MM.1S (cell line): ENCODE results near the gene FHIP2A.
"Not testable (repeated sequence)": the region's sequence is repeated elsewhere in the genome, so short reads cannot be mapped to it uniquely, and the experiment has no call there.

Experiments used
- CTCF ChIP-seq: fragments of 300-600 bp; sonication (generic); IDR thresholded peaks from 2 replicates; pipeline ENCODE4 v1.5.1; 2016; ENCODE audit warnings: antibody characterized with exemption, low read length, mixed read lengths
- EZH2 ChIP-seq: fragments of 300-600 bp; sonication (generic); optimal IDR thresholded peaks from 2 replicates; pipeline ENCODE3; 2017; ENCODE audit warnings: low read depth, mild to moderate bottlenecking, antibody characterized with exemption, low read length, mixed read lengths
- EZH2phosphoT487 ChIP-seq: fragments of 300-600 bp; sonication (generic); IDR thresholded peaks from 2 replicates; pipeline ENCODE4 v1.6.1; 2018; ENCODE audit warnings: antibody characterized with exemption, low read length

- TF ChIP-seq CTCF, EZH2phosphoT487, EZH2: not testable (repeated sequence)
Observed at GRCh38 chr10:114787131-114787530, 34.4 kb upstream of the FHIP2A start.
